ENCODE measurements around the gene OR4N2.
"Not testable (repeated sequence)": the region's sequence is repeated elsewhere in the genome, so short reads cannot be mapped to it uniquely, and the experiment has no call there.

Gene OR4N2

DNA sequence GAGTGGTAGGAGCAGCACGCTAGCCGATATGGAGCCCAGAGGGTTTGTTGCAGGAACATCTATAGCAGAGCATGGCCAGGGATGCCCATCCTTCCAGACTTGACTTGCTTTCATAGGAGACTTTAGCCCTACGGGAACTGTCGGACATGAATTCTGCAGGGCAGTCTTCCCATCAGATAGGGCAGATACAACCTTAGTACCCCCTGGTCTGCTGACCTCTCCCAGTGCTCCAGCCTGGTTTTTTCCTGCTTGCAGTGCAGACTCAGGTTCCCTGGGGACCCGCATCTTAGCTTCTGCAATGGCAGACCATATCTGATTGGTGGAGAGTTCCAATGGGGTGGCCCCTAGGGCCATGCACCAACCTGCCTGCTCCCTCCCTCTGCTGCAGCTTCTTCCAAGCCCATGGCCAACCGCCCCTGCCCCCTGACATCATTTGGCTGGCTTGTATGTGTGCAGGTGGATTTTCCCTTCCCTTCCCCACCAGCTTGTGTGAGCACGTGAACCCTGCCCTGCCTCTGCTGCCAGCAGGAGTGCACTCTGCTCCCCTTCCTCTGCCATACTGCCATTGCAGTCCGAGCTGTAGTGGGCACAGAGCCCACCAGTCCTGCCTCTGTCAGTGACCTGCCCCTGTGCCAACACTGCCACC is 30.8 kb downstream of the OR4N2 start:
- DNase-seq (ENCODE audit: low read depth), result not testable (repeated sequence)

DNA sequence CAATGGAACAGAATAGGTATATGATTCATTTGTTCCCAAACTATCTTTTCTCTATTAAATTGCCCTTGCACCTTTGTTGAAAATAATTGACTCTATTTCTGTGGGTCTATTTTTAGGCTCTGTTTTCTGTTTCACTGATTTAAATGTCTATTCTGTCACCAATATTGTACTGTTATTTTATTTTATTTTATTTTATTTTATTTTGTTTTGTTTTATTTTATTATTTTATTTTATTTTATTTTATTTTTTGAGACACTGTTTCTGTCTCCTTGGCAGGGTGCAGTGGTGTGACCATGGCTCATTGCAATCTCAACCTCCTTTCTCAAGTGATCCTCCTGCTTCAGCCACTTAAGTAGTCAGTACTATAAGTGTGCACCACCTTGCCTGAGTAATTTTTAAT is 34.9 kb downstream of the OR4N2 start:
- DNase-seq (ENCODE audit: low read depth), result no peak

DNA sequence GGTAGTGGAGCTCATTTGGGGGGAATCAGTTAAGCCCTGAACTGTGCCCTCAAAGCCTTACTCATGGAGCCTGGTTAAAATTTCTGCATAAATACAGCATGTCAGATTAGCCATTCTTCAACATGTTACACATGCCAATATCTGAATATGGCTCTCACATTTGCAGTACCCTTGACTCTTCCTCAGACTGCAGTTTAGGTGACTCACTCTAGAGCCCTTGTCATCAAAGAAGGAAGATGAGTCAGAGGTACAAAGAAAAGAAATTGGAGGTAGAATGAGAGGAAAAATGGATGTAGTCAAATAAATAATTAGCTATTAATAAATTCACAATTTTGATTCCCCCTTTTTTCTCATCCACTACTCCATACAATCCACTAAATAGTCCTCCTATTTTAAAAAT is 47.8 kb downstream of the OR4N2 start:
- DNase-seq (ENCODE audit: low read depth), result no peak

DNA sequence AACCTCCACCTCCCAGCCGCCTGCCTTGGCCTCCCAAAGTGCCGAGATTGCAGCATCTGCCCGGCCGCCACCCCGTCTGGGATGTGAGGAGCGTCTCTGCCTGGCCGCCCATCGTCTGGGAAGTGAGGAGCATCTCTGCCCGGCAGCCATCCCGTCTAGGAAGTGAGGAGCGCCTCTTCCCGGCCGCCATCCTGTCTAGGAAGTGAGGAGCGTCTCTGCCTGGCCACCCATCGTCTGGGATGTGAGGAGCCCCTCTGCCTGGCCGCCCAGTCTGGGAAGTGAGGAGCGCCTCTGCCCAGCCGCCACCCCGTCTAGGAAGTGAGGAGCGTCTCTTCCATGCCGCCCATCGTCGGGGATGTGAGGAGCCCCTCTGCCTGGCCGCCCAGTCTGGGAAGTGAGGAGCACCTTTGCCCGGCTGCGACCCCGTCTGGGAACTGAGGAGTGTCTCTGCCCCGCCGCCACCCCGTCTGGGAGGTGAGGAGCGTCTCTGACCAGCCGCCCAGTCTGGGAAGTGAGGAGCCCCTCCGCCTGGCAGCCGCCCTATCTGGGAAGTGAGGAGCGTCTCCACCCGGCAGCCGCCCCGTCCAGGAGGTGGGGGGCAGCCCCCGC is 62.6 kb downstream of the OR4N2 start:
- DNase-seq (ENCODE audit: low read depth), result not testable (repeated sequence)

DNA sequence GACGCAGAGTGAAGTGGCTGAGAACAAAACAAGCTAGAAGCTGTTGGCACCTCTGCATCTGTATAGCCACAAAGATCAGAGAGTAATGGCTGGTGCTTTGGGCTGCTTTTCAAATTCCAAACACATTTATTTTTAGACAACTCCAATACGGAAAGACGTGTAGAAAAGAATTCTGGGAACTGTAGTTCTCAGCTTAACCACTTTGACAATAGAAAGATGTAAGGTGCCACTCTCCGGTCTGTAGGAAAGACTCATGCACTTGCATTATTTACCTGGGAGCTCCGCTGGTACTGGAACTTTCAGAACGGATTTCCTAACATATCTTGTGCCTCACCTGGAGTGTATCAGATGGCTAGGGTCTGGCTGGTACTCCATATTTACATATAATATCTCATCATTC is 69.6 kb downstream of the OR4N2 start:
- DNase-seq (ENCODE audit: low read depth), result no peak

DNA sequence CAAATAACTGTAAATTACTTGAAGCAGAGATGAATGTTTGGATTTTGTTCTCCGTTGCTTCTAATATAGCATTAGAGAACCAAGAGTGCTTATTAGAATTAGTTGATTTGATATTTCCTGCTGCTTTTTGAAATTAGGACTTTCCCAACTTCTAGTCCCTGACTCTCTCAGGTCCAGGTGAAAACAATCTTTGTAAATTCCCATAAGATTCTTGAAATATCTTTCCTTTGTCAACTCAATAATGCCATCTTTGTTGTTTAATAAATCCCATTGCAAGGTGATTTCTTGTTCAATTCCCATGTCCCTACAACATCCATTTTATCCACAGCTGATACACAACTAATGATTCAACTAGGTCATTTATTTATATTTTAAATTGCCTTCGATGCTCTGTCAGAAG is 71.3 kb downstream of the OR4N2 start, which contains the start of gene OR4K2:
OR4K2 (plus strand) TSS at position 301 of the 400 bp plus-strand sequence. CDS start 1,126 bp downstream, outside the sequence.
- no peak for DNase-seq (ENCODE audit: low read depth)

DNA sequence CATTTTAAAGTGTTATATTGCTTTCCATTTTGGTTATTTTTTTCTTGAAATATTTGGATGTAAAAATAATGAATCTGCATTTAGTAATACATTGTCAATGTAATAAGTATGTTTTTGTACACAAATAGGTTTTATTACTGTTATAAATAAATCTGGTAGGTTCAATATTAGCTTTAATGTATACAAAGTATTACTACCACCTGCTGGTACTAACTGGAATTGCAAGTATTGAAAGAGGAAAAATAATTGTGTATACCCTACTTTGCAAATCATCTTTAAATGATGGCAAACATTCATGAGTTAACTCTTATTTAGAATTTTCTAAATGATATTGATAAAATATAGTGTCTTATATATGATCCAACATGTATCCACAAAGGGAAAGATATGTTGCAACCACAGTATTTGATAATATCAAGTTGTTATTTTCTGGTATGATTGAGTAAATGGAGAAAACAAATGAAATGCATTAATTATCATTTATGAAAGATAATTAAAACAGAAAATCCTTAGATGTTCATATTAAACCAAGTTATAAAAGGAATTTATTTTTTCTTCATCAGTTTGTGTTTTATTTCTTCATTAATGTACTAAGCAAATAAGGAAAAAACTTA is 74.6 kb downstream of the OR4N2 start:
- DNase-seq (ENCODE audit: low read depth), result peak; percentile 2

Measured in stromal cell of bone marrow (primary cell).